Endometrium (tissue), 2 donors: Measurements from ENCODE around the gene NKG7.

ENCODE experiments used
- FAIRE-seq: peaks from 2 replicates; lab custom pipeline; 2012; peaks lifted over from hg19 to GRCh38; lab: Jason Lieb, UNC
- donor health status: control.
- donor health status: control.

NKG7 gene

DNA sequence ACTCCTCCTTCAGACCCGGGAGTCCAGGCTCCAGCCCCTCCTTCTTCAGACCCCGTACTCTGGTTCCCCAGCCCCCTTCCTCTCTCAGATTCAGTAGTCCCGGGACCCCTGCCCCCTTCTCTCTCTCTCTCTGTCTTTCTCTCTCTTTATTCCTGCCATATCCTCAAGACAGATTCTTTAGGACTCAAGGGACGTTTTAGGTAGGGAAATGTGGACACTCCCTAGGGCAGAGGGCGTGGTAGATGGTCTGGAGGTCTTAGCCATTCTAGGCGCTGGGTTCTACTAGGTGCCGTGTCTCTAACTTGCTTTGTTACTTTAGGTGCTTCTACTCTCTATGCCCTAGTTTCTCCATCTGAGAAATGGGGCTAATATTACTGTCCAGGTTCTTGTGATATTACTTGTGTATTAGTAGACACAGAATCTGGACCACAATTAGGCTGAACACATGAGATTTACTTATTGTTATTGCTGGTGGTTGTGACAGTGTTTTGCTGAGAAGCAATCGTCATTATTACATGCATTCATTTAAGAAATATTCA, 18.7 kb upstream of the NKG7 start:
- FAIRE-seq, result no peak

DNA sequence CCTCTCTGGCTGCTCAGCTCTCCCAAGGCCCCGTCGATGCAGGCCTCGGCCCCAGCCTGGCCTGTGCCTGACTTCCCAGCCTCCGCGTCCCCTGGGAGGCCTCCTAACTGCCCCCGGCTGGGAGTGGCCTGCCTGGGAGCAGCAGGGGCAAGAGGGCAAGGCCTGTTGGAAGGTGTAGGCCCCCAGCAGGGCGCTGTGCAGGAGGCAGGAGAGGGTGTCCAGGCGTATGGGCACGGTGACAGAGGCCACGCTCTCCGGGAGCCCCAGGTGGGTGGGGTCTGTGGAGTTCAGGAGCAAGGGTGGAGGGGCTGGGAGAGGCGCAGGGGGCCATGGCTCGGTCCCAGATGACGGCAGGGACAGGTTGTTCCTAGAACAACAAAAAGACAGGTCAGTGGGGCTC, 16.7 kb upstream of the NKG7 start:
- FAIRE-seq, result no peak

DNA sequence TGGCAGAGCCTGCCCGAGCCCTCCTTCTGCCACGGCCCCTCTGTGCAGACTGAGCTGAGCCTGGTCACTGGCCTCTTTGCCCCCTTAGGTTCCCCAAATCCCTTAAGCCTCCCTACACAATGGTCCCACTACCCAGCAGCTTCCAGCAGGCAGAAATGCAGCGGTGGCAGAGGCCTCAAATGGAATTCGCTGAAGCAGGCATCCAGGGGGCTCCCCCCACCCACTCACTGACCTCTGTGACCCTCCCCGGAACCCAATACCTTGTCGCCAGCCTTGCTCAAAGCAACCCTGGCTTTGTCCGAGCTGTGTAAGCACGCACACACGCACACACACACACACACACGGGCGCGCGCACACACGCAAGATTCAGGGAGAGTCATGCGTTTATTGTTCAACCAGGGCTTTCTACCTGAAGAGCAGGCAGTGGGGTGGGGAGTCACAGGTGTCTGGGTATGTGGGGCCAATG, 15.5 kb upstream of the NKG7 start, which contains the start of gene LIM2:
Gene LIM2 (minus strand): TSS at position 51 of the 466 bp plus-strand sequence. CDS start 531 bp downstream, outside the sequence.
- FAIRE-seq, result no peak

DNA sequence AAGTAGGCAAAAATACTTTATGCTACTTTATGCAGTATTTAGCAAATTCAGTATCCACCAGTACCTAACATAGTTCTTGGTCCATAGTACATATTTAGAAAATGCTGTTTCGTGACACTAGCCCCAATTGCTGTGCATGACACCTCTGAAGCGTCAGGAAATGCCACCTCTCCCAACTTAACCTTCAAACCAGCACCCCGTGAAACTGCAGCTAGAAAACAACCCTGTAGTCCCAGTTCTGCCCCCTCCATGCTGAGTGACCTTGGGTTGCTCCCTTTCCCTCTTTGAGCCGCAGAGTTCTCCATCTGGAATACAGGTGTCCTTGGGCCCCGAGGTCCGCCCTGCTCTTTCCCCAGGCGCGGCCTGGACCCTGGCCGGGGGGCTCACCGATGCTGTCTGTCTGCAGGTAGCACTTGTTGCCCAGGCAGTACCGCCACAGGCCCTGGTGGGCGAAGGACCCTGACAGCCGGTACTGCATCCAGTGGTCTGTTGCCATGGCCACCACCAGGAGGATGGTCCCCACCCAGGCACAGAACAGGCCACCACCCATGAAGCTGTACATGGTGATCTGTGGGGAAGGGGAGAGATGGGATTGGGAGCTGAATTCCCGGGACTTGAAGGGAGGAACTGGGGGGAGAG, 14.5 kb upstream of the NKG7 start:
- FAIRE-seq, result no peak

DNA sequence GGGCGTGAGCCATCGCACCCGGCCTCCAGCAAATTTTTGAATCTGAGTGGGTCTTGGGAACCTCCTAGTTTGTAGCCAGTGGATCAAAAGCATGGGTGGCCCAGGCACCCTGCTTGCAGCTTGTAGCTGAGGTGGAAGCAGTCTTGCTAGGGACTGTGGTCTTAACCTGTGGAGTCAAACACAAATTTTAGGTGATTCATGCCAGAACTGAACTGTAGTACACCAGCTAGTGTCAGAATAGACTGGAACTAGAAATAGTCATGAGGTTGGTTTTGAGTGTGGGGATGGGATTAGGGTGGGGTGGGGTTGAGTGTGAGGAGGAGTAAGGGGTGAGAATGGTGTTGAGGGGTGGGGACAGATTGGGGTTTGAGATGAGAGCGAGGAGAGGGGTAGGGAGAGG, 9.6 kb upstream of the NKG7 start:
- no peak for FAIRE-seq

DNA sequence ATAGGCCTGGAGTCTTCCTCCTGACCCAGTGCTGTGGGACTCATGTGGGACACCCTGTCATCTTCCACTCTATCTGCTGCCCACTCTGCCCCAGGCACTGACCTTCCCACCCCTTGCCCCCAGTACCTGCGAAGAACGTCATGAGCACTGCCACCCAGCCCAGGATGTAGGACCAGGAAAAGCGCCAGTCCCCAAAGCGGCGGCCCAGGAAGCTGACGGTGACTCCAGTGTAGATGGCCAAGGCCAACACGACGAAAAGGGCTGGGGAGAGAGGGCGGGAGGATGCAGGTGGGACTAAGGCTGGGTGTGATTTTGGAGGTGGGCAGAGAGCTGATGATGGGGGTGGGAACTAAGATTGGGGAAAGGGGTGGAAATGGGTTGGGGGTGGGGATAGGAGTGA, 7.9 kb upstream of the NKG7 start:
- no peak for FAIRE-seq

DNA sequence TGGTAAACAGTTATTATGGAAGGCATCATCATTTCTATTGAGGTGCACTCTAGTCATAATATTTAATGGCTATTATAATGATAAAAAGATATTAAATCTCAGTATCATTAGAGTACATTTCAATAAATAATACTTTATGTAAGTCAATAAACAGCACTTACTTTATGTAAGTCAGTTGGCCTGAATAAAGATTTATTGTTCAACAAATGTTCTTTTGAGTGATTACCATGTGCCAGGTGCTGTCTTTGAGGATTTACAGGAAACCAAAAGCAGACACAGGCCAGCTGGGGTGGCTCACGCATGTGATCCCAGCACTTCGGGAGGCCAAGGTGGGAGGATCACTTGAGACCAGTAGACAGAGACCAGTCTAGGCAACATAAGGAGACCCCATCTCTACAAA, 5.0 kb upstream of the NKG7 start:
- FAIRE-seq, result no peak

DNA sequence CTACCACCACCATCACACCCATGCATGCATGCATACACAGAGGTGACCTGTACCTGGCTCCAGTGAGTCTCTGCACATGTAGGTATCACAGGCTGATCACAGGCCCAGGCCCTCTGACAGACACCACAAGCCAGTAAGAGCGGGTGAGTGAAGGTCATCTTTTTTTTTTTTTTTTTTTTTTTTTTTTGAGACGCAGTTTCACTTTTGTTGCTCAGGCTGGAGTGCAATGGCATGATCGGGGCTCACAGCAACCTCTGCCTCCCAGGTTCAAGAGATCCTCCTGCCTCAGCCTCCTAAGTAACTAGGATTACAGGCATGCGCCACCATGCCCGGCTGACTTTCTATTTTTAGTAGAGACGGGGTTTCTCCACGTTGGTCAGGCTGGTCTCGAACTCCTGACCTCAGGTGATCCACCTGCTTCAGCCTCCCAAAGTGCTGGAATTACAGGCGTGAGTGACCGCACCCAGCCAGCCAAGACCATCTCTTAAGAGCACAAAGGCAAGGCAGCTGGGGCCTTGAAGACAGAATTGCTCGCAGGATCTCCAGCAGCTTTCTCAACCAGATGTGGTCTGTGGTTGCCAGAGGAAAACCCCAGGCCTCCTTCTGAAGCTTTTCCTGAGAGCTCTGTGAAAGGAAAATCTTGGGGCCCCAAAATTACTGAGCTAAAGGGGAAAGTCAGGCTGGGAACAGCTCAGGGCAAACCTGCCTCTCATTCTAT, 3.2 kb upstream of the NKG7 start:
- no peak for FAIRE-seq

DNA sequence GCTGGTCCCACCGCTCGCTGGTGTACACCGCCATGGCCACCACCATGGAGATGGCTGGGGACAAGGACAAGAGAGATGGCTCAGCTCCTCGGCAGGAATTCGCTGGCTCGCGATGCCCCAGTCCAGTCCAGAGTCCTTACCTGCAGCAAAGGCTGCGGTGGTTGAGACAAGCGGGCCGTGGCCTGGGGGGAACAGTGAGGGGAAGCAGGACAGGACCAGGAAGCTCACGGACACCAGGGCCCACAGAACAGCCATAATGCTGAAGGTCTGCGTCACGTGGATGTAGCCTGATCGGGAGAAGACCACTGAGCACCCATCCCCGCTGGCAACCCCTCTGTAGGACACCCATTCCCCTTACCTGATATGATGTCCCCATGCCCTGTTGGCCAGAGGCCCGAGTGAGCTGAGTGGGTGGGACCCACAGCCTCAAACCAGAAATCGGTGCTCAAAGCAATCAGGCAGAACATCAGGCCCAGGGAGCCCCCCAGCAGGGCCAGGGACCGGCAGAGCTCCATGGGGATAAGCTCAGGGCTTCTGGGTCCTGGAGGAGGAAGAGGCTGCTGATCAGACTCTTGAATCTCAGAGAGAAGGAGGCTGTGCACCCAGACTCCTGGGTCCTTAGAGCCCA, 319 bp downstream of the NKG7 start:
- no peak for FAIRE-seq

DNA sequence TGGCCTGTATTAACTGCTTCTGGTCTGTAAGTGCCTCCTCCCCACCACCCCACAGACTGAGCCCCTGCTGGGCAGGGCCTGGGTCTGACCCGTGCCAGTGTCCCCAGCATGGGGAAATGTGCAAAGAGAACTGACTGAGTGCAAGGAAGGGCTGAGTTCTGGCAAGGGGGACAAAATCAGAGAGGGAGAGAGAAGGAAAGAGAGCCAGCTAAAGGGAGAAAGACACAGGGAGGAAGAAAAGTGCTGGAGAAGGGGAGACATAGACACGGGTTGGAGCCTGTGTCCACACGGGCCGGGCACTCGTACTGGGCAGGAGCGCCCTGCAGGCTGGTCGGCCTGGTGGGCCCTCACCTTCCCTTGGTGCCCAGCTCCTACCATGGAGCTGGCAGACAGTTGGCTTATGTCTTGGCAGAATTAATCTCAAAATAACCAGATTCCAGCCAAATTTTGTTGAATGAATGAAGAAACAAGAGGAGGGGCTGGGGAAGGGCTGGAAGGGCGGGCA, 1.2 kb downstream of the NKG7 start:
- FAIRE-seq, result no peak

DNA sequence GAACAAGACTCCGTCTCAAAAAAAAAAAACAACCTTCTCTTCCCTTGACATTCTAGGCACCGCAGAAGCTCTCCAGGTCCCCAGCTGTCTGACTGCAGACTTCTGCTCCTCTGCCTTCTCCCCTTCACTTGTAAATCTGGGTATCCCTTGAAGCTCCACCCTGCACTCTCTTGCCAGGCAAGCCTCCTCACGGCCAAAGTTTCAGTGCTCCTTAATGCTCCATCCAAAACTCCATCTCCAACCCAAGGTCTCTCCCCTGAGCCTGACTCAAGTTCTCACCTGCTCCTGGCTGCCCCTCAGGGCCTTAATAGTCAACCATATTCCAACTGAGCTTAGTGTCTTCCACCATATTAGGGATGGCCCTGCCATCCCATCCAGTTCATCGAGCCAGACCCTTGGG, 2.2 kb downstream of the NKG7 start:
- FAIRE-seq, result no peak

DNA sequence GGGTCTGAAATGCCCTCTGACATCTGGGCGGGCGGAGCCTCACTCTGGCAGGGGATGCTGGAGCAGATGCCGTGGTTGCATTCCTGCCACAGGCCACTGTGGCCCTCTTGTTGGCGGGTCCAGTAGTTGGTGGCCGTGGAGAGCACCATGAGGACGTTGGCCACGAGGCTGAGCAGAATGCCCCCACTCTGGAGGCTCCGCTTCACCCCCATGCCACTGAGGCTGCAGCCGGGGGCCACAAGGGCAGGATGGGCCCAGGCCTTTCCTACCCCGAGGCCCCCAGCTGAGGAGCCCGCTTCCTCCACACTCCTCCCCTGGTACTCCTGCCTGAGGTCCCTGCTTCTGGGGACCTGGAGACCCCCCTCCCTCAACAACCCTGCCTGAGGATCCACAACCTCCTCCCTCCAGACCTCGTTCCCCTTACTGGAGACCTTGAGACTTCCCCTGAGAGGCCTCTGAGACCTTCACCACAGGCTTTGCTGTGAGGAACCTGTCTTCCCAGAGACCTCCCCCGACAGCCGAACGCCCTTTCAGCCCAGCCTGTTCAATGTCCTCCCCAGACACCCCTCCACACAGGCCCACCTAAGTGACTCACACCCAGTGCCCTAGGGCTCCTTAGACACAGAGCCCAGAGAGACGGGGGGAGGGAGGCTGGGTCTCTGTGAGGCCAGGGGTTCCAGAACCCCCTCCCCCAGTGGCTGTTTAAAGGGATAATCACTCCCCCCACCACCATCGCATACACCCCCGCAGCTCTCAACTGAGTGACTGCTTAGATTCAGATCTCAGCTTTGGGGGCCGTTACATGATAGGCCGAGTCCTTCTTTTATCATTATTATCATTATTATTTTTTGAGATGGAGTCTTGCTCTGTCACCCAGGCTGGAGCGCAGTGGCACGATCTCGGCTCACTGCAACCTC, 3.8 kb downstream of the NKG7 start, which contains the start of gene CLDND2:
Gene CLDND2 (minus strand): TSS at position 638 of the 917 bp plus-strand sequence. CDS start 426 bp downstream, at position 212.
- no peak for FAIRE-seq

DNA sequence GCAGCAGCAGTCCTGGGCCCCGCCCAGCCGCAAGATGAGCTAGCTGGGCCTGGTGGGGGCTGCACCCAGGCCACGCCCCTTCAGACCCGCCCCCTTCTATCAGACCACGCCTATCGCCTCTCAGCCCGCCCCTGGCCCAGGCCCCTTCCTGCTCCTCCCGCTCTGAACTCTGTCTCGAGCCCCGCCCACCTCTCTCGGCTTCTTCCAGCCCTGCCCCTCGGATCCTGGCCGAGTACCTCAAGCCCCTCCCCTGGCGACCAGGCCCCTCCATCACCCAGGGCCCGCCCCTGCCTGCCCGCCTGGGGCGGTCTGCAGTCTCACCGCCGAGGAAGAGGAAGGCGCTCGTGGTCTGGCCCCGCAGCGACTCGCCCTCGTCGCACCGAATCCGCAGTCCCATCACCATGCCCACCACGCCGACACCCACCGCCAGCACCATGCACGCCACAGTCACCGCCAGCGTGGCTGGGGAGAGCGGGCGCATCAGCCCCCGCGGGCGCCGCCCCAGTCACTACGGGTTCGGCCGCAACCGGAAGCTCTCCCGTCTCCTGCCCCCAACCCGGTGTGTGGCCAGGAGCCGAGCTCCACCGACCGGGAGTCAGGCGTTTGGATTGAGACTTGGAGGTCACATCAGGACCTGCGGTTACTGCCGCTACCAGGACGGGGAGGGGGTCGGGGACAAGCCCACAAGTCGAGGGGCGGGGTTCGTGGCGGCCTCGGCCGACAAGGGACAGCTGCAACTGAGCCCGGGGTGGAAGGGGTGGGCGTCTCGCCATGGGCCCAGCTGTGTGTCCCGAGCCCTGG, 4.7 kb downstream of the NKG7 start:
- peak; percentile 95 for FAIRE-seq

DNA sequence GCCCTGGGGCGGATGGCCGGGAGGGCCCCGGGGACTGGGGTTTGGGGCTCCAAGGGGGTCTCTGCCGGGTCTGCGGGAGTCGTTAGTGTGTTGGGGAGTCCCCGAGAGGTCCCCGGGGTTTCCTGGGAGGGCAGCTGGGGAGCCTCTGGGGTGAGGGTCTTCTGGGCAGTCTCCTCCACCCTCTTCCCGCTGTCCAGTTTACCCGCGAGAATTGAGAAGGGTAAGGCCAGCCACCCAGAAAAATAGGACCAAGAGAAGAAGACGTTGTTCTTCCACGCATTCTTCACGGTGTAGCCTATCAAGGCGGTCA, 5.2 kb downstream of the NKG7 start:
- no peak for FAIRE-seq

DNA sequence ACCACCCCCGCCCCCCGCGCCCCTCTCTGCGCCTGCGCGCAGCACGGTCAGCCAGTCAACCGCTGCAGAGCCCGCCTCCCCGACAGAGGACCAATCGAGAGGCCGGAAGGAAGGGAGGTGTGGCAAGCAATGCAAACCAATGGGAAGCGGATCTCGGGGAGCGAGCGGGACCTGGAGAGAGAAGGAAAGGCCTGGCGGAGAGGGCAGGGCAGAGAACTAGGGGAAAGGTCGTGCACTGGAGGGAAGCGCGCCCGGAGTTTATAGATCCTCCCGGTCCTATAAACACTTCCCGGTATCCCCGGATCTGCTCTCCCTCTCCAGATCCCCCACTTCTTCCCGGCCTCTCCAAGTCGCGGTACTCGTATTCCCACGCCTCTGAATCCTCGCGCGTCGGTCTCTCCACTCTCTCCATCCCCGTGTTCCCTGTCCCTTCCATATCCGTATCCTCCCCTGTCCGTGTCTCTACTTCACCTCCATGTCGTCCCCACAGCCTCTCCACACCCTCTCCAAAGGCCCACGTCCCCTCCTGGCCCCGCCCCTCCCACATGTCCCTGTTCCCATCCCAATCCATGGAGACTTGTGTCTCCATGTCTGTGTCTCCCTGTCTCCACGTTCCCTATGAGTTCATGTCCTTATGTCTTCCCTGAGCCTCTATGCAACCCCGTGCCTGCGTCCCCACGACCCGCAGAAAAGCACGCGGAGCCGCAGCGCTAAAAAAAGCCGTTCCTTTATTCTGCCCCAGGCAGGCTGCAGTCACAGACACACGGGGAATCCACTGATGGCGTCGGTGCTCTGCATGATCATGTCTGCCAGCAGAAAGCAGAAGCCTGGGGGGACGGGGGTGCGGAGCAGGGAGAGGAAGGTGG, 5.8 kb downstream of the NKG7 start:
- no peak for FAIRE-seq

DNA sequence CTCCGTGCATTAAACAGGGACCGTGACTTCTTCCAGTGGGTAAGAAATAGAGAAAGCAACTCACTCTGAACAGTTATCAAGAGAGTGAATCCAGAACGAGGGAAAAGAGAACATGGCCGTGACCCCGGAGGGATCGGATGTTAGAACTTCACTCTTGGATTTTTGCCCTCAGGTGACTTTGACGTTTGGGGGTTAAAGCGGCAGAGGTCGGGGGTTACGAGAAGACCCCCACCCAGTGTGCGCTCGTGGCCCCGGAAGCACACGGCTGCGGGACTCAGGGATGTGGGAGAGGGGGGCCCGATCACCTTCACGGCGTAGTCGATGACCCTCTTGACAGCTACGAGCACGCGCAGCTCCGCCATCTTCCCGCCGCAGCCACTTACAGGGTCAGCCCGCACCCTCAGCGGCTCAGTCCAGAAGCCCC, 6.5 kb downstream of the NKG7 start, which contains the start of gene ETFB:
Gene ETFB (minus strand): TSS at position 424 of the 424 bp plus-strand sequence. CDS start 62 bp downstream, at position 362.
- no peak for FAIRE-seq

DNA sequence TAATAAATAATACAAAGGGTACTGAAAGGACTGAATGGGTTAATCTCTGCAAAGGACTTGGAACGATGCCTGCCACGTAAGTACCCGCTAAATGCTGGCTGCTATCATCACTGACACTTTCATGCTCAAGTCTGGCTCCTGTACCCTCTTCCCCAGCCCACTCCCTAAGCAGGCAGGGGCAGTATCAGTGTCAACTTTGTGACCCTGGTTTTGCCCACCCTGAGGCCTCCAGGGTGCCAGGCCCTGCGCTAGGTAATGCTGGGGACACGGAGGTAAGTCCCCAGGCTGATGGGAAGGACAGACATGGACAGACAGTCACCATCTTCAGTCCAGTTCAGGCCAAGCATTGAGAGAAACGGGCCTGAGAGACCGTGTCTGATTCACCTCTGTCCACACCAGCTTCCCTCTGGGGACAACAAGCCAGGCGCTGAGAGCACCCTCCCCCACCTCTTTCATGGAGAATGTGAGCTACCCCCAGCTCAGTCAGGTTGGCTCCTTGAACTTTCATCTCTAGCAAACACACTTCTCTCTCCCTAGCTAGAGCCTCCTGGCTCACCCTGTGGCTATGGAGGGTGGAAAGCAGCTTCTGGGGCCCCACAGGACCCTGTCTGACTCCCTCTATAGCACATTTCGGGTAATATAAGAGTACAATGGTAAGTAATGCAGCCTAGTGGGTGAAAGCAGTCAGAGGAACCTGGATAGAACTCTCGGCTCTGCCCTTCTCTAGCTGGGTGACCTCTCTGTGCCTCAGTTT, 7.1 kb downstream of the NKG7 start:
- FAIRE-seq, result no peak

DNA sequence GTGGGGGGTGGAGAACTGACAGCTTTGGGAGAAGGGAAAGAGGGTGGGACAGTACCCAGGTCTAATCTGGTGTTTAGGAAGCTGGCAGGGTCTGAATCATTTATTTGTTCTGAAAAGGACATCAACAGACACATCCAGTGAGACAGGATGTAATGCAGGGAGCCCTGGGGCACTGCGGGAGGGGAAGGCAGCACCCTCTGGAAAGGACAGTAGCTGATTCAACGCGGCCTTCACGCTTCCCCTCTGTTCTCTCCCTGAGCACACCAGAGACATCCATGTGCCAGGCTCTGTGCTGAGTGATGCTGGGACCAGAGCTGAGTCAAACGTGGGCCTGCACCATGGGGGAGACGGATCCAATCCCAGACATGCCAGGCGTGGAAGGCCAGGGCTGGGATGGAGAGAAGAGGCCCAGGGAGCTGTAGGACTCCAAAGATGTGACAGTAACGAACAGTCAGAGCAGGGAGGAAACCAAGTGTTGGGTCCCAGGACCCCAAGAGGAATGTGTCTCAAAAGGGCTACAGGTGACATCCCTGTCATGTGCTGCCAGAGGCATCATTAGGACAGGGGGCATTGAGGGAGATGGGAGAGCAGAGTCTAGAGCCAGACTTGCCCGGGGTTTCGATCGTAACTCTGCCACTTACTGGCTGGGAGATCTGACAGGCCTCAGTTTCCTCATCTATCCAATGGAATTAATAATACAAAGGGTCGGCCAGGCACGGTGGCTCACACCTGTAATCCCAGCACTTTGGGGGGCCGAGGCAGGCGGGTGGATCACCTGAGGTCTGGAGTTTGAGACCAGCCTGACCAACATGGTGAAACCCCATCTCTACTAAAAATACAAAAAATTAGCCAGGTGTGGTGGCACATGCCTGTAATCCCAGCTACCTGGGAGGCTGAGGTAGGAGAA, 8.0 kb downstream of the NKG7 start:
- no peak for FAIRE-seq
